GM12878 (cell line): Measurements from ENCODE around the gene ZNF653. TPM values are rescaled to one million over a fixed set of nuclear protein-coding genes. Genes with fewer than 3 reads are reported as not detected.
A peak's percentile ranks its signal among the peaks of the same experiment; 100 is the strongest.

ENCODE experiments used
- ATAC-seq: fragments of 200-7000 bp; cut with Tn5 transposase; 3 replicates; pipeline ENCODE4 v1.9.1; 2020; ENCODE audit warnings: mild to moderate bottlenecking, moderate library complexity
- BruUV-seq: library from RNA; stranded (reverse); fragments of 400-500 nt; replicated peaks from 2 replicates; lab custom pipeline; 2021; lab: Mats Ljungman, UMichigan
- CTCF ChIA-PET: fragments of 300-600 bp; sonication (Branson Sonifier 250); formaldehyde crosslinking; extraction: SDS; loops from one replicate; lab custom pipeline; 2021; ENCODE audit warnings: inconsistent platforms; lab: Yijun Ruan, JAX
- POLR2A ChIA-PET: fragments of 350-600 bp; formaldehyde crosslinking; extraction: SDS; loops from one replicate; lab custom pipeline; 2021; ENCODE audit warnings: inconsistent platforms; lab: Charles Lee
- RAD21 ChIA-PET: fragments of 300-600 bp; sonication (Branson Sonifier 250); formaldehyde crosslinking; loops from one replicate; lab custom pipeline; 2023; ENCODE audit warnings: antibody characterized with exemption; ENCODE audit not compliant: unreplicated experiment; lab: Charles Lee
- SMC1A ChIA-PET: fragments of 300-600 bp; sonication (Branson Sonifier 250); formaldehyde crosslinking; loops from one replicate; lab custom pipeline; 2023; ENCODE audit not compliant: unreplicated experiment, uncharacterized antibody; lab: Charles Lee
- DNase-seq: peaks from one replicate; pipeline ENCODE4 v3.0.0-alpha.2; 2011; ENCODE audit warnings: low read depth, low spot score
- FAIRE-seq: peaks from 3 replicates; lab custom pipeline; 2011; peaks lifted over from hg19 to GRCh38; lab: Jason Lieb, UNC
- H2AFZ ChIP-seq: 2 replicates; pipeline ENCODE4 v1.6.0; 2011; ENCODE audit warnings: low read depth, low read length, control low read depth; ENCODE audit not compliant: control insufficient read depth
- H3K27ac ChIP-seq: 2 replicates; pipeline ENCODE4 v1.5.1; 2011; ENCODE audit warnings: control low read depth; ENCODE audit not compliant: control insufficient read depth, insufficient read depth
- H3K27me3 ChIP-seq, 2 experiments: replicated peaks in 1 of 2; 2 replicates each; pipeline versions ENCODE4 v1.6.0 to v1.6.1; 2011; ENCODE audit warnings: low read length in 1 of 2; ENCODE audit not compliant: control insufficient read depth in 2 of 2, insufficient read depth in 2 of 2
- H3K36me3 ChIP-seq, 2 experiments: 2 replicates each; pipeline ENCODE4 v1.5.1; 2011; ENCODE audit warnings: low read length in 1 of 2; ENCODE audit not compliant: control insufficient read depth in 2 of 2, insufficient read depth in 2 of 2
- H3K4me1 ChIP-seq: 2 replicates; pipeline ENCODE4 v1.6.1; 2011; ENCODE audit warnings: mild to moderate bottlenecking, low read length, moderate library complexity, mixed read lengths; ENCODE audit not compliant: control insufficient read depth, insufficient read depth
- H3K4me2 ChIP-seq: 2 replicates; pipeline ENCODE4 v1.6.0; 2011; ENCODE audit warnings: control low read depth; ENCODE audit not compliant: control insufficient read depth, insufficient read depth
- H3K4me3 ChIP-seq: fragments of 200-600 bp; sonication (generic); 2 replicates; pipeline ENCODE4 v1.5.1; 2016
- H3K79me2 ChIP-seq: 2 replicates; pipeline ENCODE4 v1.6.0; 2011; ENCODE audit warnings: low read length; ENCODE audit not compliant: control insufficient read depth, insufficient read depth
- H3K9ac ChIP-seq: 2 replicates; pipeline ENCODE4 v1.8.0; 2011; ENCODE audit warnings: low read length, control low read depth, mixed read lengths; ENCODE audit not compliant: control insufficient read depth, insufficient read depth
- H3K9me3 ChIP-seq: replicated peaks from 3 replicates; pipeline ENCODE4 v1.5.1; 2011; ENCODE audit warnings: mild to moderate bottlenecking, low read length; ENCODE audit not compliant: control insufficient read depth, insufficient read depth
- H4K20me1 ChIP-seq: 2 replicates; pipeline ENCODE4 v1.6.0; 2011; ENCODE audit not compliant: control insufficient read depth, insufficient read depth
- BCL3 ChIP-seq: IDR thresholded peaks from 2 replicates; pipeline ENCODE4 v1.6.1; 2011; ENCODE audit warnings: borderline replicate concordance, low read depth, mild to moderate bottlenecking, moderate library complexity, low read length; ENCODE audit not compliant: insufficient read depth, poor library complexity, severe bottlenecking
- E4F1 ChIP-seq: fragments of 450-650 bp; IDR thresholded peaks from 2 replicates; pipeline ENCODE4 v1.6.1; 2018; ENCODE audit warnings: borderline replicate concordance, mild to moderate bottlenecking; ENCODE audit not compliant: partially characterized antibody
- EGR1 ChIP-seq, 2 experiments: IDR thresholded peaks; 1 replicate in 1 of 2; 2 replicates in 1 of 2; pipeline ENCODE4 v1.6.1; 2011 to 2012; ENCODE audit warnings: low read depth in 2 of 2, low read length in 2 of 2, borderline replicate concordance in 1 of 2, mild to moderate bottlenecking in 1 of 2, moderate library complexity in 1 of 2
- HDGF ChIP-seq: fragments of 450-650 bp; IDR thresholded peaks from 2 replicates; pipeline ENCODE4 v1.6.1; 2016; ENCODE audit warnings: antibody characterized with exemption
- NBN ChIP-seq: fragments of 450-650 bp; IDR thresholded peaks from 2 replicates; pipeline ENCODE4 v1.6.1; 2016
- NFXL1 ChIP-seq: fragments of 450-650 bp; IDR thresholded peaks from 2 replicates; pipeline ENCODE4 v1.6.1; 2017; ENCODE audit warnings: antibody characterized with exemption, mild to moderate bottlenecking, borderline replicate concordance
- PML ChIP-seq: IDR thresholded peaks from 2 replicates; pipeline ENCODE4 v1.6.1; 2012; ENCODE audit warnings: low read length, inconsistent platforms
- TCF3 ChIP-seq: IDR thresholded peaks from 2 replicates; pipeline ENCODE4 v1.6.1; 2012; ENCODE audit warnings: low read depth, mild to moderate bottlenecking, low read length, borderline replicate concordance; ENCODE audit not compliant: insufficient read depth
- WGBS: methylation state at CpG from one replicate; pipeline ENCODE4 v1.1.6; 2016; ENCODE audit warnings: low lambda C conversion rate; ENCODE audit not compliant: insufficient replicate concordance, insufficient coverage; ENCODE audit errors: missing lambda C conversion rate; 5-methylcytosine and 5-hydroxymethylcytosine counted together
- in situ Hi-C: fragments of 300-500 bp; cut with MboI; formaldehyde crosslinking; loops from 9 replicates; pipeline ENCODE4 v1.14.3; 2018; ENCODE audit warnings: mixed read lengths
- intact Hi-C: fragments of 100-400 bp; cut with micrococcal nuclease; formaldehyde crosslinking; loops from one replicate; pipeline ENCODE4 v1.14.2; 2022; ENCODE audit not compliant: unreplicated experiment
- polyA plus RNA-seq, 11 experiments: library from polyadenylated mRNA; depleted of rRNA in 4 of 11; unstranded in 6 of 11; stranded (reverse) in 5 of 11; fragments of >200 nt; fragmentation: Nextera tagmentation in 4 of 11; fragmentation: Illumina TruSeq in 1 of 11; extraction: Ambion mirVana in 4 of 11; extraction: Trizol in 1 of 11; gene quantifications; 1 replicate in 1 of 11; 2 replicates in 10 of 11; pipeline versions ENCODE4 v1.2.1 to v1.2.3, GENCODE V29; 2011 to 2016; ENCODE audit warnings: inconsistent platforms in 2 of 11, missing spikeins in 2 of 11, low read depth in 1 of 11
- total RNA-seq, 4 experiments: library from RNA; depleted of rRNA in 3 of 4; stranded (reverse); fragments of >200 nt in 3 of 4; fragmentation: Illumina TruSeq in 1 of 4; extraction: Trizol in 1 of 4; gene quantifications; 2 replicates each; pipeline versions ENCODE4 v1.2.1 to v1.2.3, GENCODE V29; 2013 to 2021

The ZNF653 gene
- total and polyA plus RNA-seq, 10 of the 15 experiments (the other 5 are each of a cell fraction or from before 2014, with no cell fraction given): 2.2 to 13.2 (median 6.7) TPM; not detected in 2

- H3K4me1 ChIP-seq: no peaks in the 10 kb centered on the region; the same call in 1 of the 2 replicates
- CTCF ChIA-PET: no interaction called here
- no peak overlapping the region for H3K4me2 ChIP-seq
- TF ChIP-seq NBN: 0 out of 2 replicates have a peak, but pooled peaks have one; percentile 49
- peak; percentile 24; the same call in 1 of the 2 replicates for TF ChIP-seq TCF3
- TF ChIP-seq HDGF: peak; percentile 61; the same call in 1 of the 2 replicates
- TF ChIP-seq EGR1 (IDR thresholded peaks at IDR 0.05; ENCODE audit: borderline replicate concordance in 1 of 2, low read depth in 2 of 2, low read length in 2 of 2): no peak
- no peak for TF ChIP-seq PML
- TF ChIP-seq NFXL1: no peak
- peak; percentile 93 for TF ChIP-seq BCL3
- peak; percentile 12 for TF ChIP-seq E4F1
- FAIRE-seq (peak; percentile 83), ATAC-seq (no peak), DNase-seq (no peak)
- no peaks in the 10 kb centered on the region for H3K79me2 ChIP-seq
- no peaks in the 10 kb centered on the region for H3K9me3 ChIP-seq
- H3K27ac ChIP-seq: no peak overlapping the region
- H3K9ac ChIP-seq: no peak overlapping the region
- no peak overlapping the region for H2AFZ ChIP-seq
- intact Hi-C loops (no loop called here), in situ Hi-C loops (no loop called here)
- no peak overlapping the region for H3K4me3 ChIP-seq
- POLR2A ChIA-PET: interaction anchor here (0.6 kb wide), 1 partner anchor 10 kb away, joined by 4 read pairs; no protein-coding TSS in a partner anchor
- H3K27me3 ChIP-seq: no peaks in the 10 kb centered on the region
- SMC1A ChIA-PET: no interaction called here
- no peaks in the 10 kb centered on the region for H3K36me3 ChIP-seq
- no TSS peak for BruUV-seq
- RAD21 ChIA-PET: no interaction called here
- no peaks in the 10 kb centered on the region for H4K20me1 ChIP-seq
- 58% methylated on average over 11 of the region's 11 CpGs for WGBS
These were observed 41.0 kb downstream of the ZNF653 start for GRCh38 chr19:11464333-11465265.
